A549 (cell line): ENCODE data around the gene GLRX3. TPM values are rescaled to one million over a fixed set of nuclear protein-coding genes. Genes with fewer than 3 reads are reported as not detected.

Source experiments
- ATAC-seq, 2 experiments: fragments of 200-7000 bp in 1 of 2; fragments of >200 bp in 1 of 2; cut with Nextera tagmentation in 1 of 2; cut with Tn5 transposase in 1 of 2; 3 replicates each; pipeline versions ENCODE4 v1.8.0 to v1.9.1; 2018 to 2020; ENCODE audit warnings: mild to moderate bottlenecking in 1 of 2, moderate library complexity in 1 of 2
- CTCF ChIA-PET: fragments of 300-600 bp; sonication (Branson Sonifier 250); formaldehyde crosslinking; extraction: SDS; loops from one replicate; lab custom pipeline; 2021; ENCODE audit warnings: antibody characterized with exemption, inconsistent platforms; lab: Yijun Ruan, JAX
- POLR2A ChIA-PET: fragments of 350-600 bp; formaldehyde crosslinking; extraction: SDS; loops from one replicate; lab custom pipeline; 2021; ENCODE audit warnings: antibody characterized with exemption, inconsistent platforms; lab: Yijun Ruan, JAX
- DNase-seq, 2 experiments: peaks; one replicate each; pipeline versions ENCODE4 v3.0.0 to v3.0.0-alpha.2; 2011 to 2016; ENCODE audit warnings: low read depth in 1 of 2, low spot score in 1 of 2
- FAIRE-seq: peaks from 2 replicates; lab custom pipeline; 2011; peaks lifted over from hg19 to GRCh38; lab: Jason Lieb, UNC
- H3K27ac ChIP-seq, 2 experiments: fragments of >200 bp; sonication (Bioruptor Twin); formaldehyde crosslinking; 3 replicates each; pipeline ENCODE4 v1.5.1; 2016 to 2017
- H3K4me1 ChIP-seq: fragments of >200 bp; sonication (Bioruptor Twin); formaldehyde crosslinking; 3 replicates; pipeline ENCODE4 v1.6.1; 2016
- H3K4me2 ChIP-seq: fragments of >200 bp; sonication (Bioruptor Twin); formaldehyde crosslinking; 3 replicates; pipeline ENCODE4 v1.6.1; 2016
- H3K4me3 ChIP-seq: fragments of >200 bp; sonication (Bioruptor Twin); formaldehyde crosslinking; 3 replicates; pipeline ENCODE4 v1.5.1; 2016
- H3K9me3 ChIP-seq: fragments of >200 bp; sonication (Bioruptor Twin); formaldehyde crosslinking; 3 replicates; pipeline ENCODE4 v1.6.1; 2016
- CBX8 ChIP-seq: fragments of 200-600 bp; sonication (generic); IDR thresholded peaks from 2 replicates; pipeline ENCODE4 v1.6.1; 2016
- CEBPB ChIP-seq, 2 experiments: fragments of >200 bp in 1 of 2; sonication (Bioruptor Twin) in 1 of 2; formaldehyde crosslinking in 1 of 2; IDR thresholded peaks; 2 replicates each; pipeline ENCODE4 v1.6.1; 2012 to 2016
- CHD4 ChIP-seq: fragments of 200-600 bp; sonication (generic); IDR thresholded peaks from 2 replicates; pipeline ENCODE4 v1.6.1; 2016; ENCODE audit warnings: antibody characterized with exemption, mild to moderate bottlenecking, borderline replicate concordance
- CTCF ChIP-seq: fragments of >200 bp; sonication (Bioruptor Twin); formaldehyde crosslinking; IDR thresholded peaks from 3 replicates; pipeline ENCODE4 v1.5.1; 2016
- E2F6 ChIP-seq: IDR thresholded peaks from 2 replicates; pipeline ENCODE4 v1.6.1; 2012; ENCODE audit warnings: low read depth, borderline replicate concordance
- FOSB ChIP-seq: fragments of 250-450 bp; sonication (Bioruptor Pico); IDR thresholded peaks from 2 replicates; pipeline ENCODE4 v1.5.0; 2020; ENCODE audit warnings: mild to moderate bottlenecking, moderate library complexity
- HOXA7 ChIP-seq: fragments of 250-450 bp; sonication (Bioruptor Pico); IDR thresholded peaks from 2 replicates; pipeline ENCODE4 v1.5.0; 2020; ENCODE audit warnings: mild to moderate bottlenecking, moderate library complexity
- JUN ChIP-seq, 2 experiments: fragments of >200 bp; sonication (Bioruptor Twin); formaldehyde crosslinking; IDR thresholded peaks; 2 replicates in 1 of 2; 3 replicates in 1 of 2; pipeline ENCODE4 v1.6.1; 2016 to 2017
- JUNB ChIP-seq: fragments of >200 bp; sonication (Bioruptor Twin); formaldehyde crosslinking; IDR thresholded peaks from 2 replicates; pipeline ENCODE4 v1.6.1; 2016
- MAZ ChIP-seq: fragments of 150-350 bp; IDR thresholded peaks from 2 replicates; pipeline ENCODE4 v1.6.1; 2014; ENCODE audit warnings: antibody characterized with exemption, low read depth, low read length, borderline replicate concordance
- PBX3 ChIP-seq: IDR thresholded peaks from 2 replicates; pipeline ENCODE4 v1.6.1; 2012
- POLR2AphosphoS2 ChIP-seq: conservative IDR thresholded peaks from 2 replicates; pipeline ENCODE4 v1.6.1; 2012; ENCODE audit warnings: low read length, improper control_type of control experiment, inconsistent platforms
- REST ChIP-seq: fragments of 200-600 bp; sonication (generic); IDR thresholded peaks from 2 replicates; pipeline ENCODE4 v1.6.1; 2016; ENCODE audit warnings: antibody characterized with exemption, mild to moderate bottlenecking, moderate library complexity
- RNF2 ChIP-seq: fragments of 200-600 bp; sonication (generic); IDR thresholded peaks from 2 replicates; pipeline ENCODE4 v1.6.1; 2016; ENCODE audit warnings: low read depth, mild to moderate bottlenecking, antibody characterized with exemption, moderate library complexity, borderline replicate concordance
- SREBF2 ChIP-seq: fragments of 450-650 bp; IDR thresholded peaks from 2 replicates; pipeline ENCODE4 v1.6.1; 2014; ENCODE audit warnings: mild to moderate bottlenecking, moderate library complexity
- TFCP2L1 ChIP-seq: fragments of 250-450 bp; sonication (Bioruptor Pico); IDR thresholded peaks from 2 replicates; pipeline ENCODE4 v1.5.0; 2021; ENCODE audit warnings: mild to moderate bottlenecking
- ZNF302 ChIP-seq: fragments of 250-450 bp; sonication (Bioruptor Pico); IDR thresholded peaks from 2 replicates; pipeline ENCODE4 v1.9.0; 2021; ENCODE audit warnings: inconsistent platforms, mild to moderate bottlenecking, moderate library complexity
- WGBS: methylation state at CpG from one replicate; pipeline ENCODE4 v1.1.6; 2017; ENCODE audit errors: missing lambda C conversion rate; 5-methylcytosine and 5-hydroxymethylcytosine counted together
- polyA plus RNA-seq, 4 experiments: library from polyadenylated mRNA; depleted of rRNA in 3 of 4; stranded (reverse); fragments of >200 nt; fragmentation: RNase III in 1 of 4; extraction: RNeasy Plus Mini Kit Qiagen cat#74134 plus additional on column Dnase treatment in 1 of 4; gene quantifications; 2 replicates in 3 of 4; 3 replicates in 1 of 4; pipeline ENCODE4 v1.2.3, GENCODE V29; 2011 to 2017

The GLRX3 gene
- polyA plus RNA-seq, 2 of the 4 experiments (the other 2 are of a cell fraction) = 153 to 219 TPM

- TF ChIP-seq REST (no peak), CBX8 (no peak), JUN (IDR thresholded peaks at IDR 0.05) (no peak)
These were observed 4.8 kb downstream of the GLRX3 start (continued) for GRCh38 chr10:130141038-130141437.

- no peaks in the 10 kb centered on the region for H3K9me3 ChIP-seq
- peaks cover 26% of the 10 kb centered on the region for H3K4me1 ChIP-seq
- no peak overlapping the region for H3K27ac ChIP-seq
- ATAC-seq (no peak), FAIRE-seq (no peak), DNase-seq (no peak)
- WGBS = 94% methylated on average over 1 of the region's 1 CpG
- ChIA-PET CTCF (interaction anchor here (0.6 to 1.6 kb wide), 4 partner anchors 15 to 57 kb away, joined by 3 to 4 read pairs (median 3); no protein-coding TSS in a partner anchor), POLR2A (interaction anchor here (2.1 kb wide), 1 partner anchor 31 kb away, joined by 9 read pairs; the partner anchor contains the start of gene C10orf143)
- no peak overlapping the region for H3K4me2 ChIP-seq
- H3K4me3 ChIP-seq = no peak overlapping the region
- no peak for TF ChIP-seq PBX3
- no peak for TF ChIP-seq SREBF2
- TF ChIP-seq JUNB = no peak
- no peak for TF ChIP-seq TFCP2L1 (CRISPR knock-in tag)
- TF ChIP-seq FOSB = no peak
- TF ChIP-seq HOXA7 (CRISPR knock-in tag) = no peak
- TF ChIP-seq E2F6 = no peak
- TF ChIP-seq ZNF302 = no peak
- TF ChIP-seq RNF2 = no peak
- no peak for TF ChIP-seq MAZ
- no peak for TF ChIP-seq REST
- no peak for TF ChIP-seq POLR2AphosphoS2
- TF ChIP-seq CTCF = no peak
- TF ChIP-seq CHD4 = no peak
- TF ChIP-seq CEBPB (IDR thresholded peaks at IDR 0.05) = no peak
These were observed 5.3 kb downstream of the GLRX3 start for GRCh38 chr10:130141460-130141859.
